HUES48 (cell line): ENCODE data around the gene GP5.

Source experiments
- H3K27ac ChIP-seq: one replicate; pipeline ENCODE4 v1.7.0; 2013; ENCODE audit warnings: low read depth, low read length, inconsistent platforms
- H3K27me3 ChIP-seq: 2 replicates; pipeline ENCODE4 v1.6.1; 2013; ENCODE audit warnings: mild to moderate bottlenecking, low read length; ENCODE audit not compliant: control insufficient read depth, insufficient read depth
- H3K36me3 ChIP-seq: 2 replicates; pipeline ENCODE4 v1.6.1; 2013; ENCODE audit warnings: low read length; ENCODE audit not compliant: control insufficient read depth, insufficient read depth
- H3K4me1 ChIP-seq: 2 replicates; pipeline ENCODE4 v1.6.1; 2013; ENCODE audit warnings: mild to moderate bottlenecking, low read length; ENCODE audit not compliant: control insufficient read depth, insufficient read depth
- H3K4me3 ChIP-seq: 2 replicates; pipeline ENCODE4 v1.5.1; 2013; ENCODE audit warnings: mild to moderate bottlenecking, low read depth, low read length
- H3K9ac ChIP-seq: 2 replicates; pipeline ENCODE4 v1.6.1; 2013; ENCODE audit warnings: mild to moderate bottlenecking, low read depth, low read length, moderate library complexity
- H3K9me3 ChIP-seq: 2 replicates; pipeline ENCODE4 v1.6.1; 2013; ENCODE audit warnings: low read length; ENCODE audit not compliant: control insufficient read depth, insufficient read depth

Gene GP5

GRCh38 chr3:194386648-194387047 is 12.4 kb downstream of the GP5 start:
- H3K9me3 ChIP-seq, result no peaks in the 10 kb centered on the region
- H3K4me1 ChIP-seq, result peaks cover 13% of the 10 kb centered on the region; the same call in 1 of the 2 replicates
- no peaks in the 10 kb centered on the region for H3K36me3 ChIP-seq
- no peak overlapping the region for H3K27ac ChIP-seq
- no peak overlapping the region for H3K9ac ChIP-seq
- H3K4me3 ChIP-seq, result no peak overlapping the region
- H3K27me3 ChIP-seq, result no peaks in the 10 kb centered on the region; the same call in 1 of the 2 replicates

GRCh38 chr3:194386066-194386465 is 13.0 kb downstream of the GP5 start:
- H3K4me3 ChIP-seq, result no peak overlapping the region
- no peak overlapping the region for H3K9ac ChIP-seq
- H3K36me3 ChIP-seq, result no peaks in the 10 kb centered on the region
- H3K4me1 ChIP-seq, result peaks cover 13% of the 10 kb centered on the region; the same call in 1 of the 2 replicates
- no peak overlapping the region for H3K27ac ChIP-seq
- no peaks in the 10 kb centered on the region for H3K9me3 ChIP-seq
- H3K27me3 ChIP-seq, result no peaks in the 10 kb centered on the region; the same call in 1 of the 2 replicates

GRCh38 chr3:194384569-194385001 is 14.5 kb downstream of the GP5 start:
- Histone ChIP-seq H3K4me1 (peaks cover 16% of the 10 kb centered on the region; the same call in 1 of the 2 replicates), H3K9me3 (no peaks in the 10 kb centered on the region), H3K27ac (no peak overlapping the region)

GRCh38 chr3:194384156-194384555 is 14.9 kb downstream of the GP5 start:
- Histone ChIP-seq H3K4me1 (peaks cover 16% of the 10 kb centered on the region; the same call in 1 of the 2 replicates), H3K27me3 (no peaks in the 10 kb centered on the region), H3K27ac (no peak overlapping the region), H3K9ac (no peak overlapping the region), H3K9me3 (no peaks in the 10 kb centered on the region), H3K4me3 (no peak overlapping the region), H3K36me3 (no peaks in the 10 kb centered on the region)

More at GRCh38 chr3:194384569-194385001, 14.5 kb downstream of the GP5 start:
- H3K4me3 ChIP-seq, result no peak overlapping the region
- H3K36me3 ChIP-seq, result no peaks in the 10 kb centered on the region
- no peak overlapping the region for H3K9ac ChIP-seq
- no peaks in the 10 kb centered on the region for H3K27me3 ChIP-seq

- Histone ChIP-seq H3K9me3 (no peaks in the 10 kb centered on the region), H3K27me3 (no peaks in the 10 kb centered on the region), H3K4me1 (peaks cover 16% of the 10 kb centered on the region; the same call in 1 of the 2 replicates), H3K9ac (no peak overlapping the region), H3K36me3 (no peaks in the 10 kb centered on the region), H3K27ac (no peak overlapping the region), H3K4me3 (no peak overlapping the region)
Measured at GRCh38 chr3:194383276-194383940, 15.7 kb downstream of the GP5 start.

GRCh38 chr3:194382892-194383223 is 16.2 kb downstream of the GP5 start:
- H3K27me3 ChIP-seq, result no peaks in the 10 kb centered on the region
- H3K36me3 ChIP-seq, result no peaks in the 10 kb centered on the region
- H3K9ac ChIP-seq, result no peak overlapping the region
- no peak overlapping the region for H3K4me3 ChIP-seq
- peaks cover 16% of the 10 kb centered on the region; the same call in 1 of the 2 replicates for H3K4me1 ChIP-seq
- H3K27ac ChIP-seq, result peak overlapping the region; percentile 42
- no peaks in the 10 kb centered on the region for H3K9me3 ChIP-seq

- H3K9me3 ChIP-seq, result no peaks in the 10 kb centered on the region
- H3K4me3 ChIP-seq, result no peak overlapping the region
- H3K36me3 ChIP-seq, result no peaks in the 10 kb centered on the region
- no peak overlapping the region for H3K9ac ChIP-seq
- peaks cover 16% of the 10 kb centered on the region; the same call in 1 of the 2 replicates for H3K4me1 ChIP-seq
- H3K27me3 ChIP-seq, result no peaks in the 10 kb centered on the region
- peak overlapping the region; percentile 42 for H3K27ac ChIP-seq
Measured at GRCh38 chr3:194382196-194382891, 16.7 kb downstream of the GP5 start.

GRCh38 chr3:194381460-194381875 is 17.6 kb downstream of the GP5 start:
- H3K9ac ChIP-seq, result no peak overlapping the region
- no peaks in the 10 kb centered on the region for H3K27me3 ChIP-seq
- H3K4me3 ChIP-seq, result no peak overlapping the region
- no peaks in the 10 kb centered on the region for H3K9me3 ChIP-seq
- H3K36me3 ChIP-seq, result no peaks in the 10 kb centered on the region
- peaks cover 16% of the 10 kb centered on the region; the same call in 1 of the 2 replicates for H3K4me1 ChIP-seq
- no peak overlapping the region for H3K27ac ChIP-seq

- H3K9ac ChIP-seq, result no peak overlapping the region
- no peak overlapping the region for H3K4me3 ChIP-seq
- no peaks in the 10 kb centered on the region for H3K9me3 ChIP-seq
- peaks cover 23% of the 10 kb centered on the region; the same call in 1 of the 2 replicates for H3K4me1 ChIP-seq
- no peaks in the 10 kb centered on the region for H3K27me3 ChIP-seq
- H3K36me3 ChIP-seq, result no peaks in the 10 kb centered on the region
- H3K27ac ChIP-seq, result no peak overlapping the region
Measured at GRCh38 chr3:194380326-194380725, 18.7 kb downstream of the GP5 start.

- H3K4me3 ChIP-seq, result no peak overlapping the region
Measured at GRCh38 chr3:194379651-194380050, 19.4 kb downstream of the GP5 start.

GRCh38 chr3:194379231-194379630 is 19.8 kb downstream of the GP5 start:
- no peak overlapping the region for H3K27ac ChIP-seq
- no peaks in the 10 kb centered on the region for H3K9me3 ChIP-seq
- peaks cover 23% of the 10 kb centered on the region; the same call in 1 of the 2 replicates for H3K4me1 ChIP-seq
- no peak overlapping the region for H3K4me3 ChIP-seq
- no peaks in the 10 kb centered on the region for H3K27me3 ChIP-seq
- H3K36me3 ChIP-seq, result no peaks in the 10 kb centered on the region
- H3K9ac ChIP-seq, result no peak overlapping the region

More at GRCh38 chr3:194379651-194380050, 19.4 kb downstream of the GP5 start:
- Histone ChIP-seq H3K27me3 (no peaks in the 10 kb centered on the region), H3K9me3 (no peaks in the 10 kb centered on the region), H3K27ac (no peak overlapping the region), H3K9ac (no peak overlapping the region), H3K36me3 (no peaks in the 10 kb centered on the region), H3K4me1 (peaks cover 23% of the 10 kb centered on the region; the same call in 1 of the 2 replicates)
